GM18517 (cell line): ENCODE results near the gene LIMS1.
"Not testable (repeated sequence)": the region's sequence is repeated elsewhere in the genome, so short reads cannot be mapped to it uniquely, and the experiment has no call there.

ENCODE experiments used
- ATAC-seq: cut with Tn5 transposase; IDR thresholded peaks from one replicate; pipeline ENCODE4 v1.9.1; 2021; ENCODE audit warnings: mild to moderate bottlenecking, moderate library complexity; ENCODE audit not compliant: unreplicated experiment

LIMS1 gene

DNA sequence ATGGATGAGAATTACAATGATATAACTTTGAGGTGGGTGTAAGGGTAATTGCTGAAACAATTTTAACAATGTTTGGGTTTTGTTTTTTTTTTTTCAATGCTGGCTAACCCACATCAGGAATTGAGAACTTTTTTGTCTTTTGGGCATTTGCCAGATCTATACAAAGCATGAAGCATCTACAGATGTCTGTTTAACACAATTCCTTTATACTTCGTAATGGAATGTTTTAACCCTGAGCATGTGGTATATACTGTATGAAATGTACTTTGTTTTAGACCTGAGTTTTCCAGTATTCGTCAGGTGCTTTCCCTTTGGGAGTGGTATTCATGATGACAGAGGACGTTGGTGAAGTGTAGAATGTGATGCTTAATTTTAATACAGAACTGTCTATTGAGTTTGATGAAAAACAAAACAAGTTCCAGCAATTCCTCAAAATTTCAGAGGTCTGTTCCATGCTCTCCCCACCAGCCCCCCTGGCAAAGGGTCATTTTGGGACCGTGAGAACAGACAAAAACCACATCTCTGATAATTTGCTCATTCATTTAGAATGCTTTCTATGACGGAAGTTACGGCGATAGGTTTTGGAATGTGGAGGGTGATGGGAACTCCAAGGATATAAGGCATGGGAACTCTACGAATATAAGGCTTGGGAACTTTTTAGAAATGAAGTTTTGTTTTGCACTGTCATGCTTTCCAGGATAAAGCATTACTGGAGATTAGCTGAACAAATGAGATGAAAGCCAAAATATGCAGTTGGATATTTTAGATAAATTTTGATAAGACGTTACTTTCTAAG, 14.1 kb downstream of the LIMS1 start:
- ATAC-seq: no peak

DNA sequence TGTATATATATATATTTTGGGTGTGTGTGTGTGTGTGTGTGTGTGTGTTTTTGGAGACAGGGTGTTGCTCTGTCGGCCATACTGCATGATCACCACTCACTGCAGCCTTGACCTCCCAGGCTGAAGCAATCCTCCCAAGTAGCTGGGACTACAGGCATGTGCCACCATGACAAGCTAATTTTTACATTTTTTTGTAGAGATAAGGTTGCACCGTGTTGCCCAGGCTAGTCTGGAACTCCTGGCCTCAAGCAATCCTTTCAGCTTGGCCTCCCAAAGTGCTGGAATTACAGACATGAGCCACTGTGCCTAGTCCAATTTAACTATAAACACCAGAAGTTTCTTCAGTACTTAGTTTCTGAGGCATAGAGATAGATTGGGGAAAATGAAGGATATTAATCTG, 18.3 kb downstream of the LIMS1 start:
- ATAC-seq: no peak

DNA sequence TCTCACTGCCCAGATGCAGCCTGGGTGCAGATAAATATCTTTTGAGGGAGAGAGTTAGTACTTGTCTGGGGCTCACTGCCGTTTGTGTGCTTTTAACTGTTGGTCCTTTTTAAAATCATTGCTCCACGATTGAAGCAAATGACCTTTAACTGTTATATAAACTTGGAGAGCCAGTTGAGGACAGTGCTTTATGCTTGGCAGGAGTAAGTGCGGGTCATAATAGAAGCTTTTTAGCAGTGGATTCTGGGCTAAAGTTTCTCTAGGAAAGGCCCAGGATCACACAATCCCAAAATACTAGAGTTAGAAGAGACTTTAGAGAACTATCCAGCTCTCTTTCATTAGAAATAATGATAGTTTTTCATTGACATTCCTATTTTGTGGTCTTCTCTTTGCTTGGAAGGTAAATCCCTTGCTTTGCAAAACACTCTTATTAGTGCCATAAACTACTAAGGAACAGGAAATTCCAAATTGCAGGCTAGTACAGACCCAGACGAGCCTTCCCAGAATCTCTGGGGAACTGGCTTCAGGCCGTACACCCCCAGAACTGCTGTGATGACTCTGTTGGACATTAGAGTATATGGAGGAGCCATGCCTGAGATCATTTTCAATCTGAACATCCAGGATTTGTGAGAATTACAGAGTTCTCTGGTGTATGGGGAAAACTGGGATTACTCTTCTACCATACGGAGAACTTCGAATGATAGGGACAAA, 19.1 kb downstream of the LIMS1 start:
- ATAC-seq: no peak

DNA sequence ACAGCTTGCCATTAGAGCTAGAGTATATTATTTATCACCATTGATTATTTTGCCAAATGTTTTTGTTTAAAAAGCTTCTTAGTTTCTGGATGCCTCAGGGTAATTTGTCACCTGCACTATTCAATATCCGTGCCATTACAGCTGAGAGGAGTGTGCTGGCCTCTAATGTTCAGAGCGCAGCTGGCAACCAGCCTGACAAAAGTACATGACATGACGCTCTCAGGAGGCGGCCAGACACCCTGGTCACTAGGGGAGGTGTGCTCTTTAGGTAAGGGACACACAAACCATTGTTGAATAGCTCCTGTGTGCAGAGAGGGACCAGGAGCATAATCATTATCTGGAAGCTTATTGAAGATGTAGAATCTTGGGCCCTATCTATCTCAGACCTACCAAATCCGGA, 20.3 kb downstream of the LIMS1 start:
- no peak for ATAC-seq

DNA sequence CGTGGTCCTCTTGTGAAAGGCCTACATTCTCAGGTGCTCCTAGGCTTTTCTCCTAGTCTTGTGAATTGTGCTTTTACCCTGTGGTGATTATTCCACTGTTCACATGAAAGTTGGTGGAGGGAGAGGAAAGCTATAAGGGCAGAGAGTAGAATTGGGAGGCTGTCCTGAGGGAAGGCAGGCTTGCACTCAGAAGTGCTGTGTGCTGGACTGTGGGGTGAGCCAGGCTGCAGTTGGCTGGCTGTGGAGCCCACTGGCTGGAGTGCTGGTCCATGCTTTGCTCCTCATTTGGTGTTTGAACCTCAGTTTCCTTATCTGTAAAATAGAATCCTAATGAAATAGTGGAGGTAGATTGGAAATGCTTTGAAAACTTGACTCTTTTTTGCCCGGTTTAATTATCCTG, 21.3 kb downstream of the LIMS1 start:
- ATAC-seq: no peak

DNA sequence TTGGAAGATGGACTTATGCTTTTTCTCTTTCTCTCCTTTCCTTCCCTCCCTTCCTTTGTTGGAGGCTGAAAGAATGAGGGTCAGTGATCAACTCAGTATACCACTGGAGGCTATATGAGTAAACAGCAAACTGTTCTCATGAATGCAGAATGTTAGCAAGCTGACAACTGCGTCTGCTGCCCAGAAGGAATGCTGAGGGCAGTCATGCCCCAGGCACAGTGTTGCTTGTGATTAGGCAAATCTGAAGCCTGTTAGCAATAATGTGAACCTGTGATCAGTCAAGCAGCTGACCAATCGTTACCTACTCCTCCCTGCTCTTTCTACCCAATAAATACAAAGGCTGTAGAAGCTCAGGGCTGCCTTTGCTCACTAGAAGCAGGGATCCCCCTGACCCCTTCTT, 22.3 kb downstream of the LIMS1 start:
- not testable (repeated sequence) for ATAC-seq

DNA sequence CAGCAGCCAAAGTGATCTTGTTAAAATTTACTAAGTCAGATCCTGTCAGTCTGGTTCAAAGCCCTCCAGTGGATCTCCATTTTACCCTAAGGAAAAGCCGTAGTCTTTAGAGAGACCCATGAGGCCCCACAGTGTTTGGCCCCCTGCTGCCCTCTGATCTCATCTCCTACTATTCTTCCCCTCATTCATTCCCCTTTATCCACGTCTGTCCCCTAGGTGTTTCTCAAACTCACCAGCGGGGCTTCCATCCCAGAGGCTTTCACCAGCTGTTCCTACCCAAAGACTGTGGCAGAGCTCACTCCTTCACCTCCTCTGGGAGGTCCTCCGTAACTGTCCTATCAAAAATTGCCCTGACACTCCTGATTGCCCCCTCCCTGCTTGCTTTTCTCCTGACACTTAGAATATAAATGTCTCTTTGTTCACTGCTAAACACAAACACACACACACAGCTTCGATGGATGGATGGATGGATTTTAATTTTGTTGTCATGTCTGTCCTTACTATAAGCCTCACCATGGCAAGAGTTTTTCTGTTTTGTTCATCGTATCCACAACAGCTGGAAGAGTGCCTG, 26.1 kb downstream of the LIMS1 start:
- no peak for ATAC-seq

DNA sequence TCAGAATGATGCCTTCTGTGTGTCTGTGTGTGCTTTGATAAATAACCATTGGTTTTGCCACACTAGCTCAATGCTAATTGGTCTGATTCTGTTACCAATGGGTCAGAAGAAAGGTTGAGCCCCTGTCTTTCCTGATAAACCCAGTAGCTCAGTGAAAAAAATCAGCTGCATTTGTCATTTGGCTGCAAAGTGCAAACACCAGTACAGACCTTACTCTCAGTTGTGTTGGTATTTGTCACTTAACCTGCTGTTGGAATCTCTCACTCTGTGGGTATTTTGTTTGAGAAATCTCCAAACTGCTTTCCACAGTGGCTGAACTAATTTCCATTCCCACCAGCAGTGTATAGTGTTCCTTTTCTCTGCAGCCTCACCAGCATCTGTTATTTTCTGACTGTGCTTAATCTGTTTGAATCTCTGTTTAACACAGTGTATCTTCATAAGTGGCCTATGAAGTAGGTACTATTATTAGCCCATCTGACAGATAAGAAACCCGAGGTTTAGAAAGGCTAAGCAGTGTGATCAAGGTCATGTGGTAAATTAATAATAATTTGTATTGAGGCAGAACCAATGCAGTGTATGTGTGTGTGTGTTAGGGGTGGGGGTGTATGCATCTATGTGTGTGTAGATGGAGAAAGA, 26.7 kb downstream of the LIMS1 start:
- no peak for ATAC-seq

DNA sequence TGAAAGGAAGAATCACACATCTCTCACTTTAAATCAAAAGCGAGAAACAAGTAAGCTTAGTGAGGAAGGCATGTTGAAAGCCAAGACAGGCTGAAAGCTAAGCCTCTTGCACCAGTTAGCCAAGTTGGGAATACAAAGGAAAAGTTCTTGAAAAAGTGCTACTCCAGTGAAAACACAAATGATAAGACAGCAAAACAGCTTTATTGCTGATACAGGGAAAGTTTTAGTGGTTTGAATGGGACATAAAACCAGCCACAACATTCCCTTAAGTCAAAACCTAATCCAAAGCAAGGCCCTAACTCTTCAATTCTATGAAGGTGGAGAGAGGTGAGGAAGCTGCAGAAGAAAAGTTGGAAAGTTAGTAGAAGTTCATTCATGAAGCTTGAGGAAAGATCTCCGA, 28.0 kb downstream of the LIMS1 start:
- ATAC-seq: no peak

DNA sequence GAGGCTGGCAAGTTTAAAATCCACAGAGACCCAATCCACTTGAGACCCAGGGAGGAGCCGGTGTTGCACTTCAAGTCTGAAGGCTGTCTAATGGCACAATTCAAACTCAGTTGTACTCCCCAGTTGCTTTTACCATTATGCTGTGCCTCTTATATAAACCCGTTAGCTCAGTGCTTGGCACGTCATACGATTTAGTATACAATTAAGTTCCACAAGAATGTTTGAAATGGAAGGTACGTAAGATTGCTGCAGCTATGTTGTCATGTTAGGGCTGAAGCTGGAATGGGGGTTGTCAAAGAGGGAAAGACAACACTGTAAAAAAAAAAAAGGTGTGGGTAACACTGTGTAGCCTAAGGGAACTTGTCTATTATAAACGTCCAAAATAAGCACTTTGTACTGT, 30.2 kb downstream of the LIMS1 start:
- ATAC-seq: no peak

DNA sequence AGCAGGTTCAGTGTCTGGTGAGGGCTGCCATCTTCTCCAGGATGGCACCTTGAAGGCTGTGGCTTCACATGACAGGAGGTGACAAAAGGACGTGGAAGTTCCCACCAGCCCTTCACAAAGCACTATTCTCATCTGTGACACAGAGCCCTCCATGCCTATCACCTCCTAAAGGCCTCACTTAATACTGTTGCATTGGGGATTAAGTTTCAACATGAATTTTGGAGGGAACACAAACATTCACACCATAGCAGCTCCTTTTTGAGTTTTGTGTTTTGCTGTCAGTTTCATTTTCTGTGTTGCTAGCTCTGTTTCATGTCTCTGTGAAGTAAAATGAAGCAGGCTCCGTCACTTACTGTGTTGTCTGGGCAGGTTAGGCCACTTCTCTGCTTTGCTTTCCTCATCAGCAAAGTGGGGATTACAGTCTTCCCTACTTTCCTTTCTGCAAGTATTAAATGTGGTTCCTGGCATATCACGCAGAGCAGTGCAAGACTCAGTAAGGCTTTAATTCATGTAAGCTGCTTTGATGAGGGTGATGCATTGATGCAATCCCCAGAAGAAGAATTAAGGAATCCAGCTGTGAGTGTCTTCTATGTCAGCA, 31.6 kb downstream of the LIMS1 start:
- peak; percentile 75 for ATAC-seq

DNA sequence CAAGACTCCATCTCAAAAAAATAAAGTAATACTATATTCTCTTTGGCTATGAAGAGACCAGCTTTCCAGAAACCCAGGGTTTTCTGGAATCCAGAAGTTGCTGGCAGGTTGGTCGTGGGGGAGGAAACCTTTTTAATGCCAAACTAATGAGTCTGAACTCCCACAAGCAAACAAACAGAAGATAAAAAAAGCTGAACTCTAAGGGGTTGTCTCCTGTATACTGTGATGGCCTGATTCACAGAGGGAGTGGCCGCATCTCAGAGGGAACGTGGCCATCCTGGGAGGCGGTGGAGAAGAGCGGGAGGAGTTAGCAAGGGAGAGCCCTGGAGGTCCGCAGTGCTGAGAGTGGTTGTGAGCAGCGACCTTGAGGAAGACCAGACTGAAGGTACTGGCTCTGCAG, 36.1 kb downstream of the LIMS1 start:
- no peak for ATAC-seq

DNA sequence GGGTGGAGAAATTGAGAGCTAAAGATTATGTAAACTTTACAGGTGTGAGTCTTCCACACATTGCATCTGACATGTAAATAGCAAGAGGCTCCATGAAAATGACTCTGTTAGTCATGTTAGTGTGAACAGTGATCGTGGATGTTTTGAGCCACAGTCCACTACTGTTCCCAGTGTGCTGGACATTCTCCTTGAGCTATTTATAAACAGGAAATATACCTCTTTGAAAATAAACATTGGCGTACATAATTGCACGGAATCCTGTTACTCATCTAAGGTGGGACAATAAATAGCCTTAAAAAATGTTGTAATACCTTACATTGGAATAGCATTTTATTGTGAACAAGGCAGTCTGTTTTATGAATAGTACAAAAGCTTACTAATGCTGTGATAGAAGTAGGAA, 37.0 kb downstream of the LIMS1 start:
- no peak for ATAC-seq

DNA sequence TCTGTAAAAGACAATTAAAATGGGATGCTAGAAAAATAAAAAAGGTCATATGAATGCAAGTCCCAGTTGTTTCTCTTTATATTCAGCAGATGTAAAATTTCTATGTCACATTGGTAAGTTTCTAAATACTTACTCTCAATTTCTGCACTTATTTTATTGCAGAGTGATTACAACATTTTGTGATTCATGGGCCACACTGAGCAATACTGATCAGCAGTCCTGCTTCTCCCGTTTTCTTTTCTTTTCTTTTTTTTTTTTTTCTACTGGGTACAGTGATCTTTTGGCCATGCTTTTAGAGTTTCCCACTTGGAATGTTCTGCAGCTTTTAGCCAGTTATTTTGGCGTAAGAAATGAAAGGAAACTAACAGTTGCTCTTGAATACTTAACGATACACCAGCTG, 38.8 kb downstream of the LIMS1 start:
- no peak for ATAC-seq

DNA sequence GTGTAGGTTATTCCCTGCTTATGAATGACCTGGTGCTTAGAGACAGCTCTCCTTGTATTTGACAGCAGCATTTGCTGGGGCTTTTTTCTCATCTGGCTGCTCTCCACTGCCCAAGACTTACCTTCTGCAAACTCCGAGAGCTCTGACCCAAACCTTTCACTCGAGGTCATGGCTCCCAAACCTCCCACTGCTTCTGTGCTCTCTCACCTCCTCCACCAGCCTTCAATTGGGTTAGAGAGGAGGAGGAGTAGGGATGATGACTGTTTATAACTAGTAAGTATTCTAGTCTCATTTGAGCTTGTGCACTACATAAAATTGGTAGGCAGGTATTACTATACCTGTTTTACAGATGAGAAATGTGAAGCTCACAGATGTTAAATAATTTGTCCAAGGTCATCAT, 40.1 kb downstream of the LIMS1 start:
- ATAC-seq: no peak

DNA sequence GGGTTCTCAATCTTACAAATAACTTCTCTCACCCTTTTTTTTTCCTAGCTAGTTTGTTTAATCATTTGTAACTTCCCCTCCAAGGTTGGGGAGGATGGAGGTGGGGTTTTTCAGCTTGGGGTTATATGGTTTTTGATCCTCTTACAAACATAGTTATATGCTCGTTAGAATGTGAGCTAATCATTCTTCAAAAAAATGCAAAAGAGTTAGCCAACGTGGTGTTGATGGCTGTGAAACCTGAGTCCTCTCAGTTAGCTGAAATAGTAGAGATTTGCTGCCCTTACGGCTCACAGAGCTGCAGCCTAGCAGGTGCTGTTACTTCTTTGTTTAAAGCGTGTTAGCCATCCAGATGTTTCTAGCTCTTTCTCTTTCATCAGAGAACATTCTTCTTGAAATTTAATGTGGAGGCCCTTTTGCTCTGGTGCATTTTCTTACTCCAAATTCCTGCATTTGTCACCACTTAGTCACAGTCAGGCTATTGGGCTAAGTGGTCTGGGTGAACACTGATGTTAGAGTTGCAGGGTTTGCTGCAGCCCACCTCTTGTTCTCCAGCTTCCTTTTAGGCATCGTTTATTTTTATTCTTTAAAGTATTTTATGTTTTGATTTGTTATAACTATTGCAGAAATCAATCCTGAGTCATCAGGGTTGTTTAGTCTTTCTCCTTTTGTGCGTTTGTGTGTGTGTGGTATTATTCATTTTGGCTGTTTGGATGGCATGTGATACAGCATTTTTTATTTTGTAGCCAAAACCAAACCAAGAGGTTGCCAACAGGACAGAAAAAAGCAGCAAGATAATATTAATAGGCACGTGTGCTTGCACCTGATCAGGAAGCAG, 41.1 kb downstream of the LIMS1 start:
- ATAC-seq: peak; percentile 97

DNA sequence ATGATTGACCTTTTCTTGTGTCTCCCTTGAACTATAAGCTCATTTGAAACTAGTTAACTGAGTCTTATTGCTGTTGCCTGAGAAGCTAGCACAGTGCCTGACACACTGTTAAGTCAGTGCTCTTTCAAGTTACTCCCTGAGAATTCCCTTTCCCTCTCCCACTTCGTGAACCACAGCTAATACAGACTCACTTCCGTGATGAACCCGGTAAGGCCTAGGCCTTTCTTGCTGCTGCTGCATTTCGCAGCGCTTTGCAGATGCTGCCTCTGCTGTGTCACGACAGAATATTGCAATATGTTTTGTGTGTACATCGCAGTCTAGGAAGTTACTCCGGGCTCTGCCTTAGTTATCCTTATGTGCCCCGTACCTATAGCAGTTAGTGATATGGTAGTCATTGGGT, 42.8 kb downstream of the LIMS1 start:
- no peak for ATAC-seq

DNA sequence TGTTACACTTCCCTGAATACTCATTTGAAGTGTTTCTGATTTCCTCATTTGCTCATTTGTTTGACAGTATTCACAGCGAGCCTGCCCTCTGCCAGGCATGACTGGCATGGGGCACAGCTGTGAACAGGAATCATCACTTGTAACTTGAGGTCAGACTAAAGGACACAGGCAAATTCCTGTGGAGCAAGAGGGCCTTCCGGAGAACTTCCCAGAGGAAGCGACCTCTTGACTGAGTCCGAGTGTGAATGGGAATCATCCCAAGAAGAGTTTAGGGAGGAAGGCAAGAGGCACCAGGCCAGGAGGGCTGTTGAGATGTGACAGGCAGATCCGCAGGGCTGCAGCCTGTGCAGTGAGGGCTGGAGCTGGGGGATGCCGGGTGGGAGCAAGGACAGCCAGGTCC, 45.4 kb downstream of the LIMS1 start:
- ATAC-seq: no peak

DNA sequence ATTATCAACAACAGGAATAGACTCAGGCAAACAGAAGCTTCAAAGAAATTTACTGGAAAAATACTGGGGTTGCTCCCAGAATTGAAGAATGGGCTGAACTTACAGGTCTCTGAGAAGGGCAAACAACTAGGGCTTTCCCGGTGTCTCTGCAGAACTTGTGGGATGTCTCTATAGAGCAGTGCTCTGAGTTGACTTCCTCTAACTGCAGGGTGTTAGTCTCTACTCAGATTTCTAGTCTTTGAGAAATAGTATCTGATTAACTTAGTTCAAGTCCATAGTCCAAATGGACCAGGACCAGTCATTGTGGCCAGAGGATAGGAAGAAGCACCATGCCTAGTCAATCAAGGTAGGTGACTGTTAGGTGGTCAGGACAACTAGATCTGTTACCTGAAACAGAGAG, 45.8 kb downstream of the LIMS1 start:
- ATAC-seq: no peak

DNA sequence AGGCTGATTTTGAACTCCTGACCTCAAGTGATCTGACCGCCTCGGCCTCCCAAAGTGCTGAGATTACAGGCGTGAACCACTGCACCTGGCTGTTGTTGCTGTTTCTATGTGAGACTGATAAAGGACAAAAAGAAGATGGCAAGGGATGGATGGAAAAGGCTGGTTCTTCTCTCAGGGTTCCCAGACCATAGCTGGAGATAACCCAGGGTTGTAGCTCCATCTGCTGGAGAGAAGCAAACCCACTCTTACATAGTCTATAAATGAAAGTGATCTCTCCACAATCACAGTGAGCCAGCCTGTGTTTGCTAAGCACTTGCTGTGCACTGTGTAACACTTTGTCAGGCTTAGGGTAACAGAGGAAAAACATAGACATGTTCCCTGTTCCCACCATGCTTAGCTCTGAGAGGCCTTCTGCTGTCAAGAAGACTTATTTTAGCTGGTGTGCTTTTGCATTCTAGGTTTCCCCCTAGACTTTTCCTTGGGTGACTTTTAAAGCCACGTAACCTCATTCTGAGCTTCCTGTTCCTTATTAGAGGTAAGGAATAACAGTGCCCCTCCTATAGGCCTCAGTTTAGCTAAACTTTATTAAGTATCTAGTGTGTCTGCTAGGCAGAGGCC, 49.7 kb downstream of the LIMS1 start:
- peak; percentile 84 for ATAC-seq
